Measurements from ENCODE around the gene GALNT13. TPM values are rescaled to one million over a fixed set of nuclear protein-coding genes. Genes with fewer than 3 reads are reported as not detected.

GALNT13 gene
- total and polyA plus RNA-seq, 3 experiments from 2014 or later = not detected

GRCh38 chr2:154093856-154094255, 222.1 kb downstream of the GALNT13 start:
- peaks cover 3 to 25% (median 4%) of the 10 kb centered on the region in 5 donors for H3K9me3 Mint-ChIP-seq
- no peak overlapping the region for H3K27ac Mint-ChIP-seq
- no peaks in the 10 kb centered on the region for H3K36me3 ChIP-seq (ENCODE audit: insufficient read depth, low read length)
- no peak for DNase-seq
- no peak overlapping the region for H3K27ac ChIP-seq (ENCODE audit: low read depth, low read length)
- ChIA-PET POLR2A (no interaction called here), CTCF (no interaction called here)
- H3K4me1 ChIP-seq (ENCODE audit: insufficient read depth, low read length) = no peaks in the 10 kb centered on the region
- H3K27me3 ChIP-seq (ENCODE audit: insufficient read depth, low read length, poor library complexity, severe bottlenecking) = no peaks in the 10 kb centered on the region
- no peak overlapping the region for H3K4me3 ChIP-seq (ENCODE audit: low read length)
- no peaks in the 10 kb centered on the region for H3K27me3 Mint-ChIP-seq
- no peaks in the 10 kb centered on the region for H3K9me3 ChIP-seq (ENCODE audit: low read length)
- H3K36me3 Mint-ChIP-seq = no peaks in the 10 kb centered on the region
- H3K4me1 Mint-ChIP-seq = no peaks in the 10 kb centered on the region
- H3K4me3 Mint-ChIP-seq = no peak overlapping the region

- POLR2A ChIA-PET = no interaction called here
- no peak overlapping the region for H3K4me3 ChIP-seq (ENCODE audit: low read length)
- no peaks in the 10 kb centered on the region for H3K9me3 ChIP-seq (ENCODE audit: low read length)
- H3K36me3 Mint-ChIP-seq = no peaks in the 10 kb centered on the region
- no peak overlapping the region for H3K4me3 Mint-ChIP-seq
- no peak for DNase-seq
- CTCF ChIA-PET = no interaction called here
- no peaks in the 10 kb centered on the region for H3K27me3 Mint-ChIP-seq
- H3K27ac Mint-ChIP-seq = no peak overlapping the region
- H3K27ac ChIP-seq (ENCODE audit: low read depth, low read length) = no peak overlapping the region
- no peaks in the 10 kb centered on the region for H3K27me3 ChIP-seq (ENCODE audit: insufficient read depth, low read length, poor library complexity, severe bottlenecking)
- H3K9me3 Mint-ChIP-seq = peaks cover 0 to 33% (median 12%) of the 10 kb centered on the region in 5 donors
- H3K4me1 Mint-ChIP-seq = no peaks in the 10 kb centered on the region
- H3K36me3 ChIP-seq (ENCODE audit: insufficient read depth, low read length) = no peaks in the 10 kb centered on the region
- H3K4me1 ChIP-seq (ENCODE audit: insufficient read depth, low read length) = no peaks in the 10 kb centered on the region
Measured at GRCh38 chr2:154097833-154098398, 226.2 kb downstream of the GALNT13 start.

- no peak overlapping the region for H3K27ac Mint-ChIP-seq
- CTCF ChIA-PET = no interaction called here
- H3K27me3 Mint-ChIP-seq = no peaks in the 10 kb centered on the region
- H3K27me3 ChIP-seq (ENCODE audit: insufficient read depth, low read length, poor library complexity, severe bottlenecking) = no peaks in the 10 kb centered on the region
- no peak overlapping the region for H3K4me3 Mint-ChIP-seq
- no peak overlapping the region for H3K4me3 ChIP-seq (ENCODE audit: low read length)
- no peaks in the 10 kb centered on the region for H3K36me3 Mint-ChIP-seq
- no peaks in the 10 kb centered on the region for H3K36me3 ChIP-seq (ENCODE audit: insufficient read depth, low read length)
- peaks cover 5% of the 10 kb centered on the region for H3K9me3 ChIP-seq (ENCODE audit: low read length)
- H3K4me1 Mint-ChIP-seq = no peaks in the 10 kb centered on the region
- no peak for DNase-seq
- POLR2A ChIA-PET = no interaction called here
- no peaks in the 10 kb centered on the region for H3K4me1 ChIP-seq (ENCODE audit: insufficient read depth, low read length)
- H3K27ac ChIP-seq (ENCODE audit: low read depth, low read length) = no peak overlapping the region
- H3K9me3 Mint-ChIP-seq = peaks cover 4 to 38% (median 18%) of the 10 kb centered on the region in 5 donors
Measured at GRCh38 chr2:154120706-154121105, 249.0 kb downstream of the GALNT13 start.

- Mint-ChIP-seq H3K4me1 (no peaks in the 10 kb centered on the region), H3K36me3 (no peaks in the 10 kb centered on the region), H3K9me3 (peaks cover 4 to 18% (median 6%) of the 10 kb centered on the region in 5 donors), H3K27ac (no peak overlapping the region), H3K27me3 (no peaks in the 10 kb centered on the region), H3K4me3 (no peak overlapping the region)
- H3K9me3 ChIP-seq (ENCODE audit: low read length) = no peaks in the 10 kb centered on the region
- CTCF ChIA-PET = no interaction called here
- H3K27ac ChIP-seq (ENCODE audit: low read depth, low read length) = no peak overlapping the region
- no peaks in the 10 kb centered on the region for H3K27me3 ChIP-seq (ENCODE audit: insufficient read depth, low read length, poor library complexity, severe bottlenecking)
- H3K36me3 ChIP-seq (ENCODE audit: insufficient read depth, low read length) = no peaks in the 10 kb centered on the region
- DNase-seq = no peak
- no peak overlapping the region for H3K4me3 ChIP-seq (ENCODE audit: low read length)
- POLR2A ChIA-PET = no interaction called here
- no peaks in the 10 kb centered on the region for H3K4me1 ChIP-seq (ENCODE audit: insufficient read depth, low read length)
Measured at GRCh38 chr2:154125891-154126290, 254.2 kb downstream of the GALNT13 start.

GRCh38 chr2:154130821-154131220, 259.1 kb downstream of the GALNT13 start:
- DNase-seq = no peak
- Mint-ChIP-seq H3K36me3 (no peaks in the 10 kb centered on the region), H3K4me3 (no peak overlapping the region), H3K9me3 (peaks cover 0 to 14% (median 3%) of the 10 kb centered on the region in 5 donors), H3K27ac (no peak overlapping the region), H3K4me1 (no peaks in the 10 kb centered on the region), H3K27me3 (no peaks in the 10 kb centered on the region)
- Histone ChIP-seq H3K27ac (ENCODE audit: low read depth, low read length) (no peak overlapping the region), H3K9me3 (ENCODE audit: low read length) (no peaks in the 10 kb centered on the region), H3K36me3 (ENCODE audit: insufficient read depth, low read length) (no peaks in the 10 kb centered on the region), H3K4me3 (ENCODE audit: low read length) (no peak overlapping the region), H3K27me3 (ENCODE audit: insufficient read depth, low read length, poor library complexity, severe bottlenecking) (no peaks in the 10 kb centered on the region), H3K4me1 (ENCODE audit: insufficient read depth, low read length) (no peaks in the 10 kb centered on the region)
- ChIA-PET POLR2A (no interaction called here), CTCF (no interaction called here)

- Mint-ChIP-seq H3K36me3 (no peaks in the 10 kb centered on the region), H3K4me3 (no peak overlapping the region), H3K9me3 (peaks cover 0 to 13% (median 3%) of the 10 kb centered on the region in 5 donors), H3K27me3 (no peaks in the 10 kb centered on the region), H3K27ac (no peak overlapping the region), H3K4me1 (no peaks in the 10 kb centered on the region)
- ChIA-PET CTCF (no interaction called here), POLR2A (no interaction called here)
- Histone ChIP-seq H3K4me3 (ENCODE audit: low read length) (no peak overlapping the region), H3K27me3 (ENCODE audit: insufficient read depth, low read length, poor library complexity, severe bottlenecking) (no peaks in the 10 kb centered on the region), H3K36me3 (ENCODE audit: insufficient read depth, low read length) (no peaks in the 10 kb centered on the region), H3K4me1 (ENCODE audit: insufficient read depth, low read length) (no peaks in the 10 kb centered on the region), H3K27ac (ENCODE audit: low read depth, low read length) (no peak overlapping the region), H3K9me3 (ENCODE audit: low read length) (no peaks in the 10 kb centered on the region)
- no peak for DNase-seq
Measured at GRCh38 chr2:154132827-154133226, 261.1 kb downstream of the GALNT13 start.

- Mint-ChIP-seq H3K27ac (no peak overlapping the region), H3K27me3 (no peaks in the 10 kb centered on the region), H3K4me1 (no peaks in the 10 kb centered on the region), H3K36me3 (no peaks in the 10 kb centered on the region), H3K9me3 (peaks cover 0 to 13% (median 3%) of the 10 kb centered on the region in 5 donors), H3K4me3 (no peak overlapping the region)
- no peaks in the 10 kb centered on the region for H3K4me1 ChIP-seq (ENCODE audit: insufficient read depth, low read length)
- CTCF ChIA-PET = no interaction called here
- no peak overlapping the region for H3K27ac ChIP-seq (ENCODE audit: low read depth, low read length)
- H3K36me3 ChIP-seq (ENCODE audit: insufficient read depth, low read length) = no peaks in the 10 kb centered on the region
- no peak for DNase-seq
- H3K9me3 ChIP-seq (ENCODE audit: low read length) = no peaks in the 10 kb centered on the region
- POLR2A ChIA-PET = no interaction called here
- H3K4me3 ChIP-seq (ENCODE audit: low read length) = no peak overlapping the region
- no peaks in the 10 kb centered on the region for H3K27me3 ChIP-seq (ENCODE audit: insufficient read depth, low read length, poor library complexity, severe bottlenecking)
Measured at GRCh38 chr2:154133823-154134222, 262.1 kb downstream of the GALNT13 start.

- Mint-ChIP-seq H3K27me3 (no peaks in the 10 kb centered on the region), H3K4me3 (no peak overlapping the region), H3K4me1 (no peaks in the 10 kb centered on the region), H3K9me3 (peaks cover 0 to 11% (median 2%) of the 10 kb centered on the region in 5 donors), H3K36me3 (no peaks in the 10 kb centered on the region), H3K27ac (no peak overlapping the region)
- DNase-seq = no peak
- Histone ChIP-seq H3K27ac (ENCODE audit: low read depth, low read length) (no peak overlapping the region), H3K9me3 (ENCODE audit: low read length) (no peaks in the 10 kb centered on the region), H3K4me3 (ENCODE audit: low read length) (no peak overlapping the region), H3K27me3 (ENCODE audit: insufficient read depth, low read length, poor library complexity, severe bottlenecking) (no peaks in the 10 kb centered on the region), H3K36me3 (ENCODE audit: insufficient read depth, low read length) (no peaks in the 10 kb centered on the region), H3K4me1 (ENCODE audit: insufficient read depth, low read length) (no peaks in the 10 kb centered on the region)
- CTCF ChIA-PET = no interaction called here
- POLR2A ChIA-PET = no interaction called here
Measured at GRCh38 chr2:154140249-154141025, 268.7 kb downstream of the GALNT13 start.
